HEK293T (cell line): ENCODE measurements around the gene ASB10.

Experiments
- ELF4 ChIP-seq: fragments of 450-650 bp; IDR thresholded peaks from 2 replicates; pipeline ENCODE4 v1.6.1; 2017; ENCODE audit warnings: antibody characterized with exemption
- FOXK2 ChIP-seq: fragments of 450-650 bp; IDR thresholded peaks from 2 replicates; pipeline ENCODE4 v1.6.1; 2016; ENCODE audit warnings: mild to moderate bottlenecking
- FOXM1 ChIP-seq: fragments of 450-650 bp; IDR thresholded peaks from 2 replicates; pipeline ENCODE4 v1.6.1; 2017; ENCODE audit warnings: mild to moderate bottlenecking, borderline replicate concordance
- SP1 ChIP-seq: fragments of 450-650 bp; IDR thresholded peaks from 2 replicates; pipeline ENCODE4 v1.6.1; 2017
- TARDBP ChIP-seq: fragments of 450-650 bp; IDR thresholded peaks from 2 replicates; pipeline ENCODE4 v1.6.1; 2016

DNA sequence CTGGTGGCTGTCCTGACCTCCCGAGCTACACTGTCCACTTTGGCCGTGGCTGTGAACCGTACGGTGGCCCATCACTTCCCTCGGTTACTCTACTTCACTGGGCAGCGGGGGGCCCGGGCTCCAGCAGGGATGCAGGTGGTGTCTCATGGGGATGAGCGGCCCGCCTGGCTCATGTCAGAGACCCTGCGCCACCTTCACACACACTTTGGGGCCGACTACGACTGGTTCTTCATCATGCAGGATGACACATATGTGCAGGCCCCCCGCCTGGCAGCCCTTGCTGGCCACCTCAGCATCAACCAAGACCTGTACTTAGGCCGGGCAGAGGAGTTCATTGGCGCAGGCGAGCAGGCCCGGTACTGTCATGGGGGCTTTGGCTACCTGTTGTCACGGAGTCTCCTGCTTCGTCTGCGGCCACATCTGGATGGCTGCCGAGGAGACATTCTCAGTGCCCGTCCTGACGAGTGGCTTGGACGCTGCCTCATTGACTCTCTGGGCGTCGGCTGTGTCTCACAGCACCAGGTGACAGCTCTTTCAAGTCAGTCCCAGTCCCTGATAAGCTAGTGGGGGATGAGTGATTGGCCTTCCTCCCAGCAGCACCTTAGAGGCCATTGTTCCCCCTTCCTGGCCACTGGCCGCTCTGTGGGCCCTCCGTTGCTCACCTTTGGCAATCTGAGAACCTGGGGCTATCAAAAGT lies 48.2 kb upstream of the ASB10 start:
- no peak for TF ChIP-seq FOXM1
- TF ChIP-seq ELF4: no peak
- no peak for TF ChIP-seq TARDBP
- TF ChIP-seq FOXK2: no peak
- no peak for TF ChIP-seq SP1
